ENCODE measurements around the gene PNMA8B. TPM values are rescaled to one million over a fixed set of nuclear protein-coding genes. Genes with fewer than 3 reads are reported as not detected.

Gene PNMA8B
- total RNA-seq, 2 donors from 2014 or later, result 0.27 to 0.29 TPM

GRCh38 chr19:46472592-46472991 is 23.1 kb downstream of the PNMA8B start:
- Histone ChIP-seq H3K4me3 (no peak overlapping the region), H3K27ac (no peak overlapping the region), H3K4me1 (no peaks in the 10 kb centered on the region), H3K9ac (ENCODE audit: low read depth in 2 of 2, low read length in 2 of 2) (no peak overlapping the region), H3K27me3 (peaks cover 10% of the 10 kb centered on the region), H3K36me3 (no peaks in the 10 kb centered on the region), H3K9me3 (no peaks in the 10 kb centered on the region)
- TF ChIP-seq CTCF (IDR thresholded peaks at IDR 0.05), result no peak
- intact Hi-C loops (cut with DNase I), result no loop called here
- no peak for DNase-seq

- no peak for DNase-seq
- Histone ChIP-seq H3K9ac (ENCODE audit: low read depth in 2 of 2, low read length in 2 of 2) (no peak overlapping the region), H3K27ac (no peak overlapping the region), H3K4me3 (peak overlapping the region; percentile 6), H3K4me1 (no peaks in the 10 kb centered on the region), H3K27me3 (peaks cover 10% of the 10 kb centered on the region), H3K36me3 (no peaks in the 10 kb centered on the region), H3K9me3 (no peaks in the 10 kb centered on the region)
- intact Hi-C loops (cut with DNase I), result no loop called here
- no peak for TF ChIP-seq CTCF (IDR thresholded peaks at IDR 0.05)
Observed at GRCh38 chr19:46471811-46472543, 23.7 kb downstream of the PNMA8B start.

- H3K27me3 ChIP-seq, result peaks cover 10% of the 10 kb centered on the region
- H3K36me3 ChIP-seq, result no peaks in the 10 kb centered on the region
- no peak for DNase-seq
- no peaks in the 10 kb centered on the region for H3K9me3 ChIP-seq
- H3K4me1 ChIP-seq, result no peaks in the 10 kb centered on the region
- intact Hi-C loops (cut with DNase I), result no loop called here
- H3K9ac ChIP-seq (ENCODE audit: low read depth in 2 of 2, low read length in 2 of 2), result peak within 1 kb of the TSS in 1 of 2 donors; percentile 24
- H3K4me3 ChIP-seq, result peak within 1 kb of the TSS; percentile 6
- no peak for TF ChIP-seq CTCF (IDR thresholded peaks at IDR 0.05)
- H3K27ac ChIP-seq, result no peak within 1 kb of the TSS
Observed at GRCh38 chr19:46471116-46471733, 24.4 kb downstream of the PNMA8B start, which contains the start of gene PNMA8A. PNMA8A (minus strand) TSS chr19:46471563; CDS start chr19:46471035, 528 bp downstream.

GRCh38 chr19:46470376-46470775 is 25.3 kb downstream of the PNMA8B start:
- intact Hi-C loops (cut with DNase I), result no loop called here

More at GRCh38 chr19:46470376-46470775, 25.3 kb downstream of the PNMA8B start:
- no peak for TF ChIP-seq CTCF (IDR thresholded peaks at IDR 0.05)
- Histone ChIP-seq H3K27ac (no peak overlapping the region), H3K9me3 (no peaks in the 10 kb centered on the region), H3K4me1 (no peaks in the 10 kb centered on the region), H3K27me3 (peaks cover 10% of the 10 kb centered on the region), H3K36me3 (no peaks in the 10 kb centered on the region), H3K4me3 (no peak overlapping the region), H3K9ac (ENCODE audit: low read depth in 2 of 2, low read length in 2 of 2) (no peak overlapping the region)
- no peak for DNase-seq

All from colonic mucosa (tissue), 4 donors.